Karpas-422 (cell line): ENCODE data around the gene HOXD3. TPM values are rescaled to one million over a fixed set of nuclear protein-coding genes. Genes with fewer than 3 reads are reported as not detected.

Source experiments
- DNase-seq: peaks from one replicate; pipeline ENCODE4 v3.0.0-alpha.2; 2015
- H2AFZ ChIP-seq: fragments of 200-600 bp; sonication (generic); 2 replicates; pipeline ENCODE4 v1.6.1; 2014; ENCODE audit warnings: antibody characterized with exemption, low read length, mixed read lengths
- H3K27ac ChIP-seq: fragments of 200-600 bp; sonication (generic); 2 replicates; pipeline ENCODE4 v1.5.1; 2014; ENCODE audit warnings: mild to moderate bottlenecking, low read length, moderate library complexity
- H3K27me3 ChIP-seq: fragments of 200-600 bp; sonication (generic); 2 replicates; pipeline ENCODE4 v1.6.1; 2014; ENCODE audit warnings: low read length, mixed read lengths
- H3K36me3 ChIP-seq: fragments of 200-600 bp; sonication (generic); 2 replicates; pipeline ENCODE4 v1.6.1; 2014; ENCODE audit warnings: low read length, mixed read lengths; ENCODE audit not compliant: insufficient read depth
- H3K4me1 ChIP-seq: fragments of 200-600 bp; sonication (generic); 2 replicates; pipeline ENCODE4 v1.6.1; 2014; ENCODE audit warnings: mild to moderate bottlenecking, low read length, mixed read lengths
- H3K4me2 ChIP-seq: fragments of 200-600 bp; sonication (generic); 2 replicates; pipeline ENCODE4 v1.6.1; 2014; ENCODE audit warnings: low read length, low read depth, mild to moderate bottlenecking; ENCODE audit not compliant: poor library complexity, severe bottlenecking
- H3K4me3 ChIP-seq: fragments of 200-600 bp; sonication (generic); 2 replicates; pipeline ENCODE4 v1.5.1; 2014; ENCODE audit warnings: mild to moderate bottlenecking, antibody characterized with exemption, low read length, mixed read lengths
- H3K79me2 ChIP-seq: fragments of 200-600 bp; sonication (generic); 2 replicates; pipeline ENCODE4 v1.6.1; 2014; ENCODE audit warnings: mild to moderate bottlenecking, low read length, mixed read lengths
- H3K9ac ChIP-seq: fragments of 200-600 bp; sonication (generic); 2 replicates; pipeline ENCODE4 v1.6.0; 2014; ENCODE audit warnings: low read length
- H3K9me2 ChIP-seq: fragments of 200-600 bp; sonication (generic), shearing (Covaris generic); replicated peaks from 2 replicates; pipeline ENCODE4 v1.6.0; 2014; ENCODE audit warnings: mild to moderate bottlenecking, low read length, moderate library complexity; ENCODE audit not compliant: insufficient read depth
- H3K9me3 ChIP-seq: fragments of 300-700, 200-600 bp; sonication (generic); 2 replicates; pipeline ENCODE4 v1.6.1; 2014; ENCODE audit warnings: low read length, mixed read lengths
- H4K20me1 ChIP-seq: fragments of 200-600 bp; sonication (generic); 2 replicates; pipeline ENCODE4 v1.6.1; 2014; ENCODE audit warnings: mild to moderate bottlenecking, antibody characterized with exemption, low read length, low read depth; ENCODE audit not compliant: insufficient read depth
- total RNA-seq: library from RNA; depleted of rRNA; stranded (reverse); fragments of >200 nt; shearing (Covaris generic); gene quantifications from 2 replicates; pipeline ENCODE4 v1.2.3, GENCODE V29; 2014; ENCODE audit warnings: low replicate concordance

HOXD3 gene
- total RNA-seq, 1 experiment from 2014 or later = not detected

DNA sequence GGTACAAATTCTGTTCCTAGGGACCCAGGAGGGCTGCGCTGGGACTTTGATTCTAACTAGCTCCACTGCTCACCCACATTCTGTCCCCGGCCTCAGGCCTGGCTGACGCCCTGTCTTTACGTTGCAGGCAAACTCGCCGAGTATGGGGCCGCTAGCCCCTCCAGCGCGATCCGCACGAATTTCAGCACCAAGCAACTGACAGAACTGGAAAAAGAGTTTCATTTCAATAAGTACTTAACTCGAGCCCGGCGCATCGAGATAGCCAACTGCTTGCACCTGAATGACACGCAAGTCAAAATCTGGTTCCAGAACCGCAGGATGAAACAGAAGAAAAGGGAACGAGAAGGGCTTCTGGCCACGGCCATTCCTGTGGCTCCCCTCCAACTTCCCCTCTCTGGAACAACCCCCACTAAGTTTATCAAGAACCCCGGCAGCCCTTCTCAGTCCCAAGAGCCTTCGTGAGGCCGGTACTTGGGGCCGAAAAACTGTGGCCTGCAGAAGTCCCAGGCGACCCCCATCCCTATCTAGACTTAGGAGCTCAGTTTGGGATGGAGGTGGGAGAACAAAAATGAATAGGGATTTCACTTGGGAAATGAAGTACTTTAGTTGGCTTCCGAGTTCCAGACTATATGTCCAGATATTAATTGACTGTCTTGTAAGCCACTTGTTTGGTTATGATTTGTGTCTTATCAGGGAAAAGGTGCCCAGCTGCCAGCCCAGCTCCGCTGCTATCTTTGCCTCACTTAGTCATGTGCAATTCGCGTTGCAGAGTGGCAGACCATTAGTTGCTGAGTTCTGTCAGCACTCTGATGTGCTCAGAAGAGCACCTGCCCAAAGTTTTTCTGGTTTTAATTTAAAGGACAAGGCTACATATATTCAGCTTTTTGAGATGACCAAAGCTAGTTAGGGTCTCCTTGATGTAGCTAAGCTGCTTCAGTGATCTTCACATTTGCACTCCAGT lies 32.9 kb downstream of the HOXD3 start:
- no peaks in the 10 kb centered on the region for H3K79me2 ChIP-seq
- H3K9me2 ChIP-seq = no peaks in the 10 kb centered on the region
- no peaks in the 10 kb centered on the region for H3K27me3 ChIP-seq
- DNase-seq = no peak
- H4K20me1 ChIP-seq = no peaks in the 10 kb centered on the region
- H2AFZ ChIP-seq = no peak overlapping the region
- H3K4me2 ChIP-seq = no peak overlapping the region
- H3K4me3 ChIP-seq = no peak overlapping the region
- H3K9ac ChIP-seq = no peak overlapping the region
- H3K27ac ChIP-seq = no peak overlapping the region
- no peaks in the 10 kb centered on the region for H3K9me3 ChIP-seq
- H3K4me1 ChIP-seq = no peaks in the 10 kb centered on the region
- no peaks in the 10 kb centered on the region for H3K36me3 ChIP-seq

DNA sequence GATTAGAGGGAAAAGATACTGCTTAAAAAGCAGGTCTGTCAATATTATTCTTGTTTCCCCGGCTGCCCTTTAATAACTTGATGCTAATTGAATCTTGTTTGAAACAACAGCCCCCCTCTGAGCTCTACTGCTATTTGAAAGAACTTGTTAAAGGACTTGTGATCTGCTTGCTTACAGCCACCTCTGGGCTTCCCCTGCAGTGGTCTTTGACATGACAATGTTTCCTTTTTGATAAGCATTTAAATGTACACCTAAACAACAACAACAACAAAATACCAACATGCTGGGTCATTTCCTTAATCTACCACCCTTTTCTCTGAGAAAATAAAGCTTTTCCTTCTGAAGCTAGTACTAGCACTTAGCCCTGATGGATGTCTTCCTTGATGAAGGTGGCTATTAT lies 35.2 kb downstream of the HOXD3 start:
- Histone ChIP-seq H3K79me2 (no peaks in the 10 kb centered on the region), H3K9me3 (no peaks in the 10 kb centered on the region), H3K4me3 (no peak overlapping the region), H3K27ac (no peak overlapping the region), H2AFZ (no peak overlapping the region), H3K4me2 (no peak overlapping the region), H3K36me3 (no peaks in the 10 kb centered on the region), H3K4me1 (no peaks in the 10 kb centered on the region), H3K9me2 (no peaks in the 10 kb centered on the region), H3K9ac (no peak overlapping the region), H3K27me3 (no peaks in the 10 kb centered on the region), H4K20me1 (no peaks in the 10 kb centered on the region)
- DNase-seq = no peak

DNA sequence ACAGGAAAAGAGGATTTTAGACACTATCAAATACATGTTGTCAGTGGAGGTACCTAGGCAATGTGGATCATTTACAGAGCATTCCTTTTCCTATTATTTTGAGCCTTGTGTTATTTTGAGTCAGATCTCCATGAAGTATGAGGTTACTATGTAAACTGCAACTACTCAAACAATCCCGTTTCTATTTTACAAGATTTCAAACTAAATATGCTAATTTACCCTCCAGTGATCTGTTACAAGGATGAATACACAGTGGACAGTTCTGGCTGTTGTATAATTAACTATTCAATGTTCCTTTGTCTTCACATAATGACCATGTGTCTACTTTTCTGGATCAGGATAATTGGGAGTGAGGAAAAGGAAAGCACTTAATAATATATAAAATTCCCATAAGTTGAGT lies 35.9 kb downstream of the HOXD3 start:
- Histone ChIP-seq H3K9ac (no peak overlapping the region), H3K9me2 (no peaks in the 10 kb centered on the region), H3K4me1 (no peaks in the 10 kb centered on the region), H4K20me1 (no peaks in the 10 kb centered on the region), H3K4me3 (no peak overlapping the region), H3K27ac (no peak overlapping the region), H3K36me3 (no peaks in the 10 kb centered on the region), H3K79me2 (no peaks in the 10 kb centered on the region), H2AFZ (no peak overlapping the region), H3K27me3 (no peaks in the 10 kb centered on the region), H3K9me3 (no peaks in the 10 kb centered on the region), H3K4me2 (no peak overlapping the region)
- no peak for DNase-seq

DNA sequence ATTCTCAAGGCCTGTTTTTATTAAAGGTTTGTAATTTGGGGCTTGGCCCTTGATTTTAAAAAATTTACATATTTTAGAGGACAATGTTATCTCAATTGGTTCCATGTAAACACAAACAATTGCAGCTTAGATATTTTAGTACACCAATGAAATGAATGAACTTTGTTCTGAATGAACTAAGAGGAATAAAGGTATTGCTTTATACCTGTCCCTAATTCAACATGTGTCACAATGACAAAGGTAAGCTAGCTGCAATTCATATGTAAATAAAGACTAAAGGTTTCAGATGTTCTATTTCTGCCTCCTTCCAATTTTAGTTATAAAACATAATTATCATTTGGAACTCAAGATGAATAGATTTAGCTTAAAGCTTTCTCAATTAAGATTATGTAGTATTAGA lies 42.8 kb downstream of the HOXD3 start:
- no peak overlapping the region for H2AFZ ChIP-seq
- no peaks in the 10 kb centered on the region for H3K27me3 ChIP-seq
- no peaks in the 10 kb centered on the region for H3K79me2 ChIP-seq
- no peaks in the 10 kb centered on the region for H3K4me1 ChIP-seq
- H3K9ac ChIP-seq = no peak overlapping the region
- H3K4me2 ChIP-seq = no peak overlapping the region
- H3K4me3 ChIP-seq = no peak overlapping the region
- no peak for DNase-seq
- H3K36me3 ChIP-seq = no peaks in the 10 kb centered on the region
- no peak overlapping the region for H3K27ac ChIP-seq
- no peaks in the 10 kb centered on the region for H4K20me1 ChIP-seq
- no peaks in the 10 kb centered on the region for H3K9me2 ChIP-seq
- no peaks in the 10 kb centered on the region for H3K9me3 ChIP-seq

DNA sequence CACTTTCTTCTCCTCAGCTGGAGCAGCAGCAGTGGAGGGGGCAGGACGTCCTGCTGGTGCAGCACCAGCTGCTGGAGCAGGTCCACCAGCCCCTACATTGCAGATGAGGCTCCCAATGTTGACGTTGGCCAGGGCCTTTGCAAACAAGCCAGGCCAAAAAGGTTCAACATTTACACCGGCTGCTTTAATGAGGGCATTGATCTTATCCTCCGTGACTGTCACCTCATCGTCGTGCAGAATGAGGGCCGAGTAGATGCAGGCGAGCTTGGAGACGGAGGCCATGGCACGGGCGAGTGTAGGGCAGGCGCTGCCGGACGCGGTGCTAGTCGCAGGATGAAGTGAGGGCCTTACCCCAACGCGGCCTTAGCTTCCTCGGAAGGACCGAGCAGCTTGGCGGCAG lies 43.9 kb downstream of the HOXD3 start:
- H3K9me3 ChIP-seq = no peaks in the 10 kb centered on the region
- no peak for DNase-seq
- no peaks in the 10 kb centered on the region for H3K27me3 ChIP-seq
- H4K20me1 ChIP-seq = no peaks in the 10 kb centered on the region
- no peak overlapping the region for H2AFZ ChIP-seq
- H3K9ac ChIP-seq = no peak overlapping the region
- H3K4me1 ChIP-seq = no peaks in the 10 kb centered on the region
- H3K36me3 ChIP-seq = no peaks in the 10 kb centered on the region
- H3K4me3 ChIP-seq = no peak overlapping the region
- H3K27ac ChIP-seq = no peak overlapping the region
- no peaks in the 10 kb centered on the region for H3K79me2 ChIP-seq
- no peak overlapping the region for H3K4me2 ChIP-seq
- H3K9me2 ChIP-seq = no peaks in the 10 kb centered on the region

DNA sequence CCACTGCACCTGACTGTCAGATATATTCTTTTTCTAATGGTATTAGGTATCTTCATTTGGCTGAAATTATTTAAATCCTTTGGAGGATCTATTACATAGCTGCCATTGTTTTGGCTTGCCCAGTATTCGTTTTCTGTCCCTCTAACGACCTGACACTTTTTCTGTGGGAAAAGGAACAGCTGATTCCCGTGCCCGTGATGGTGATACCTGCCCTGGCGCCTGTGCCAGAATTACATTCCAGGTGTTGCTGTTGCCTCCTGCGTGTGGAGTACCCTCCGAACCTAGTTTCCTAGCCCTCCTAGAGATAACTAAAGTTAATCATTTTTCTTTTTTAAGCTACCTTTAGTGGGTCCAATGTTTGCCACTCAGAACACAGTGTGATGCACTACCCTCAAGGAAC lies 45.4 kb downstream of the HOXD3 start:
- Histone ChIP-seq H3K9ac (no peak overlapping the region), H3K79me2 (no peaks in the 10 kb centered on the region), H3K4me2 (no peak overlapping the region), H3K27me3 (no peaks in the 10 kb centered on the region), H3K36me3 (no peaks in the 10 kb centered on the region), H3K27ac (no peak overlapping the region), H3K4me3 (no peak overlapping the region), H3K9me2 (no peaks in the 10 kb centered on the region), H2AFZ (no peak overlapping the region), H4K20me1 (no peaks in the 10 kb centered on the region), H3K4me1 (no peaks in the 10 kb centered on the region), H3K9me3 (no peaks in the 10 kb centered on the region)
- DNase-seq = no peak

DNA sequence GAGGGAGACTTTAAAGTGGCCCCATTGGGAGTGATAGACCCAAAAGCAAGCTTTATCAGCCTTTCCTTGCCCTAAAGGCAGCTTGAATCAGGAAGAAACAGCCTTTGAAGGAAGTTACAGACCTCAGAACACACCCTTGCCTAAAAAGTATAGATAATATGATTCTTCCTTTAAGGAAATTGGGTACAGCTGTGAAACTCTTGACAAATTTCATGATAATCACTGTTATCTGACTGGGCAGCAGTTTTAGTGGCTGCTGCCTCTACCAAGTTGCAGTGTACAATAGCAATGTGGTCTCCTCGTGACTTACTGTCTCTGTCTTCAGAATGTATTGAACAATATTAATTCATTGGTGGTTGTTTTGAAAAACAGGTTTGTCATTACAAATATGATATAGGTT lies 48.0 kb downstream of the HOXD3 start:
- Histone ChIP-seq H3K9me3 (no peaks in the 10 kb centered on the region), H3K4me2 (no peak overlapping the region), H3K27ac (no peak overlapping the region), H4K20me1 (no peaks in the 10 kb centered on the region), H3K36me3 (no peaks in the 10 kb centered on the region), H2AFZ (no peak overlapping the region), H3K4me3 (no peak overlapping the region), H3K9me2 (no peaks in the 10 kb centered on the region), H3K4me1 (no peaks in the 10 kb centered on the region), H3K79me2 (no peaks in the 10 kb centered on the region), H3K9ac (no peak overlapping the region), H3K27me3 (no peaks in the 10 kb centered on the region)
- no peak for DNase-seq

DNA sequence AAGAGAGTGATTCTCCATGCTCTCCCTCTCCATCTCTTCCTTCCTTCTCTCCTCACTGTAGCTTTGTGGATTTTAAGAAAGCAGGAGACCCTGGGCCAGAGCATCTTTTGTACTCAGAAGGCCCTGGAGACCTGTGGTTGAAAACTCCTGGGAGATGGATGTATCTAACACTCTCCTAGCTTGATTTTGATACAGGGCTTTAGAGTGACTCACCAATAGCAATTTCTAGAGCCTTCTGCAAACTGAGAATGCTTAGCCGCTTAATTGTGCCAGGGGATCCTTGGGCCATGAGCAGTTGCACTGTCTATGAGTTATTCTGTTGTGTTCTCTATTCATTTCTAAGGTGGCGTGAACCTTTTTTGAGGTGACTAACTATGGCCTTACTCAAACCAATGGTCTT lies 49.0 kb downstream of the HOXD3 start:
- Histone ChIP-seq H4K20me1 (no peaks in the 10 kb centered on the region), H3K4me1 (no peaks in the 10 kb centered on the region), H3K27me3 (no peaks in the 10 kb centered on the region), H3K9me2 (no peaks in the 10 kb centered on the region), H3K4me2 (no peak overlapping the region), H2AFZ (no peak overlapping the region), H3K9ac (no peak overlapping the region), H3K36me3 (no peaks in the 10 kb centered on the region), H3K4me3 (no peak overlapping the region), H3K9me3 (no peaks in the 10 kb centered on the region), H3K79me2 (no peaks in the 10 kb centered on the region), H3K27ac (no peak overlapping the region)
- DNase-seq = no peak
